Left lung (tissue), 10 donors: ENCODE results near the gene PKNOX2. TPM values are rescaled to one million over a fixed set of nuclear protein-coding genes. Genes with fewer than 3 reads are reported as not detected.

Source experiments
- ATAC-seq: fragments of 200-7000 bp; cut with Tn5 transposase; one replicate; pipeline ENCODE4 v1.9.1; 2020; ENCODE audit warnings: moderate library complexity
- DNase-seq, 4 donors: peaks; one replicate each; pipeline ENCODE4 v3.0.0-alpha.2; 2013 to 2020
- H3K27ac ChIP-seq, 2 donors: fragments of 200-600 bp; sonication (generic) in 1 of 2; one replicate each; pipeline versions ENCODE4 v1.5.0 to v1.8.0; 2020 to 2021
- H3K27me3 ChIP-seq, 2 donors: fragments of 200-600 bp; sonication (generic) in 1 of 2; one replicate each; pipeline versions ENCODE4 v1.5.0 to v1.8.0; 2020 to 2021
- H3K36me3 ChIP-seq, 2 donors: fragments of 200-600 bp; sonication (generic) in 1 of 2; one replicate each; pipeline versions ENCODE4 v1.5.0 to v1.8.0; 2020 to 2021
- H3K4me1 ChIP-seq, 2 donors: fragments of 200-600 bp; one replicate each; pipeline ENCODE4 v1.8.0; 2021
- H3K4me3 ChIP-seq, 2 donors: fragments of 200-600 bp; sonication (generic) in 1 of 2; one replicate each; pipeline versions ENCODE4 v1.5.0 to v1.8.0; 2020 to 2021; ENCODE audit warnings: mild to moderate bottlenecking in 1 of 2
- H3K9me3 ChIP-seq, 2 donors: fragments of 200-600 bp; sonication (generic) in 1 of 2; one replicate each; pipeline versions ENCODE4 v1.5.0 to v1.8.0; 2020 to 2021
- intact Hi-C, 2 donors: fragments of 100-400 bp; cut with DNase I; formaldehyde crosslinking; loops; one replicate each; pipeline versions ENCODE4 v1.11.2 to v1.14.2; 2022
- polyA plus RNA-seq, 6 donors: library from polyadenylated mRNA; unstranded; fragments of 120-200 nt; gene quantifications; one replicate each; pipeline ENCODE4 v1.2.1, GENCODE V29; 2013; ENCODE audit not compliant: insufficient read length in 6 of 6
- total RNA-seq, 2 donors: library from RNA; stranded (reverse); fragmentation: NEBNext Ultra II Directional; extraction: Animal tissue kit (Norgen Biotek cat#: 25700); gene quantifications; one replicate each; pipeline ENCODE4 v1.2.1, GENCODE V29; 2021
- TF ChIP-seq, protein P1 (sequence below), 2 donors: fragments of 200-600 bp; sonication (generic) in 1 of 2; IDR thresholded peaks; one replicate each; pipeline versions ENCODE4 v1.5.0 to v1.8.0; 2021; ENCODE audit warnings: antibody characterized with exemption in 2 of 2
- donor health status: DM: no; HTN: yes; CAD: no.
- donor health status: DM: no; HTN: no; CAD: no.

The PKNOX2 gene
- total and polyA plus RNA-seq, 8 donors = 6.7 to 18.9 (median 16.7) TPM

DNA sequence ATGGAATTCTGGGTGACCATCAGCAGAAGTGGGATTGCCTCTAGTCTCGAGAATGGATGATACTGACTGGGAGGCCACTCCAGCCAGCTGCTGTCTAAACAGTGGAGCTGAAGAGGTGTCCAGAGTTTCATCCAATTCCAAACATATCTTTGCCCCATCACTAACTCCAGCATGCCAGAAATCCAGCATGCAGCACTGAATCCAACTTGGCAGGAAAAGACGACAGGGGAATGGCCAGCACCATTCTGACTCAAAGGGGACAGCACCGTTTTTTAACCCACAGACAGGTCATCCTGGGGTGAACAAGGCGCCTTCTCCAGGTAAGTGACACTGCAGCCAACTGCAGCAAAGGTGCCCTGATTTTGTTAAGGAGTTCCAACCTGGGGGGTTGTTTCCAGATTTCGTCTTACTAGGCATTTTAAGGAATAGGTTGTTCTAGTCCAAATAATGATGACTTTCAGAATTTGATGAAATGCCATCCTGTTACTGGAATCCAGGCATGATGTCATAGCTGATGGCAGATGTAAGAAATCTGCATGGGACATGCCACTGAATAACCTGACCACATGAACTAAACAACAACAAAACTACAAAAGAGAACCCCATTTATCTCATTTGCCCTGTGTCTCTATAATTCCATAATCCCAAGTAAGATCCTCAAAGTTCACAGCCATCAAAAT, 299.2 kb downstream of the PKNOX2 start:
- Histone ChIP-seq H3K4me1 (no peaks in the 10 kb centered on the region), H3K27me3 (peaks cover 0 to 8% of the 10 kb centered on the region in 2 donors), H3K36me3 (no peaks in the 10 kb centered on the region), H3K9me3 (no peaks in the 10 kb centered on the region), H3K27ac (no peak overlapping the region), H3K4me3 (no peak overlapping the region)
- DNase-seq (no peak), ATAC-seq (no peak)
- intact Hi-C loops = no loop called here
- TF ChIP-seq, protein P1, sequence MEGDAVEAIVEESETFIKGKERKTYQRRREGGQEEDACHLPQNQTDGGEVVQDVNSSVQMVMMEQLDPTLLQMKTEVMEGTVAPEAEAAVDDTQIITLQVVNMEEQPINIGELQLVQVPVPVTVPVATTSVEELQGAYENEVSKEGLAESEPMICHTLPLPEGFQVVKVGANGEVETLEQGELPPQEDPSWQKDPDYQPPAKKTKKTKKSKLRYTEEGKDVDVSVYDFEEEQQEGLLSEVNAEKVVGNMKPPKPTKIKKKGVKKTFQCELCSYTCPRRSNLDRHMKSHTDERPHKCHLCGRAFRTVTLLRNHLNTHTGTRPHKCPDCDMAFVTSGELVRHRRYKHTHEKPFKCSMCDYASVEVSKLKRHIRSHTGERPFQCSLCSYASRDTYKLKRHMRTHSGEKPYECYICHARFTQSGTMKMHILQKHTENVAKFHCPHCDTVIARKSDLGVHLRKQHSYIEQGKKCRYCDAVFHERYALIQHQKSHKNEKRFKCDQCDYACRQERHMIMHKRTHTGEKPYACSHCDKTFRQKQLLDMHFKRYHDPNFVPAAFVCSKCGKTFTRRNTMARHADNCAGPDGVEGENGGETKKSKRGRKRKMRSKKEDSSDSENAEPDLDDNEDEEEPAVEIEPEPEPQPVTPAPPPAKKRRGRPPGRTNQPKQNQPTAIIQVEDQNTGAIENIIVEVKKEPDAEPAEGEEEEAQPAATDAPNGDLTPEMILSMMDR (IDR thresholded peaks at IDR 0.05) = no peak

DNA sequence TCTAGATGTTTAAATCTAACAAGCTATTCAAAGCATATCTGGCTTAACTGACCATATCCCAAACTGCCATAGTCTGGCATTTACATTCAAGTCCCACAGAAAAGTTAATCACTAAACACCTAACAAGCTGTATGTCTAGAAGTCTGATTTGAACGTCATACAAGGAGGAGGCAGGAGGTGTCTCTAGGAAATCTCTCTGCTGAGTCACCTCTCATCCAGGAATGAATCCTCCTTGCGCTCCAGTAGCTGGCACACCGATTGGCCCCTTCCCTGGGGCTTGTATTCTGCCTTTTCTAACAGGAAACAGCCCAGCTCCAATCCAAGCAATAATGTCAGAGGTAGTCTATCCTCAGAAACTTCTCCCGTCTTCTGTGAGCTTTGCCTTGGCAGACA, 299.7 kb downstream of the PKNOX2 start:
- H3K27ac ChIP-seq = no peak overlapping the region
- ATAC-seq (no peak), DNase-seq (no peak)
- H3K9me3 ChIP-seq = no peaks in the 10 kb centered on the region
- intact Hi-C loops = no loop called here
- TF ChIP-seq, protein P1 (IDR thresholded peaks at IDR 0.05) = no peak
- H3K36me3 ChIP-seq = no peaks in the 10 kb centered on the region
- no peaks in the 10 kb centered on the region for H3K4me1 ChIP-seq
- H3K4me3 ChIP-seq = no peak overlapping the region
- peaks cover 0 to 8% of the 10 kb centered on the region in 2 donors for H3K27me3 ChIP-seq

DNA sequence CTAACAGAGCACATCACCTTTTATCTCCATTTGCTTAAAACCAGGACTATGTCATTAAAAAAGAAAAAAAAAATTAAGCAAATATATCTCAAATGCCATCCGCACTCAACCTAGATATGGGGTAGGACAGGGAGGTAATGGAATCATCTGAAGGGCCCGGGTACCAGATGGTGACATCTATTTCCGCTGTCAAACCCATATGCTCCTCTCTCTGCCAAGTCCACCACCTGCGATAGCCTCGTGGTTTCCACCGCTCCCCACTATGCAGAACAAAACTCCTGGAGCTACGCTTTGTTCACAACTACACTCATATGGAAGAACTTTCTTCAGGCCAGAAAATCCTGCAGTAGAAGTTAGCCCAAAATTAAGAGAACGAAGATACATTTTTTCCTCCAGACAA, 300.1 kb downstream of the PKNOX2 start:
- Histone ChIP-seq H3K4me1 (no peaks in the 10 kb centered on the region), H3K4me3 (no peak overlapping the region), H3K9me3 (no peaks in the 10 kb centered on the region), H3K27ac (no peak overlapping the region), H3K27me3 (peaks cover 0 to 8% of the 10 kb centered on the region in 2 donors), H3K36me3 (no peaks in the 10 kb centered on the region)
- intact Hi-C loops = no loop called here
- TF ChIP-seq, protein P1 (IDR thresholded peaks at IDR 0.05) = no peak
- ATAC-seq = no peak
- no peak for DNase-seq

DNA sequence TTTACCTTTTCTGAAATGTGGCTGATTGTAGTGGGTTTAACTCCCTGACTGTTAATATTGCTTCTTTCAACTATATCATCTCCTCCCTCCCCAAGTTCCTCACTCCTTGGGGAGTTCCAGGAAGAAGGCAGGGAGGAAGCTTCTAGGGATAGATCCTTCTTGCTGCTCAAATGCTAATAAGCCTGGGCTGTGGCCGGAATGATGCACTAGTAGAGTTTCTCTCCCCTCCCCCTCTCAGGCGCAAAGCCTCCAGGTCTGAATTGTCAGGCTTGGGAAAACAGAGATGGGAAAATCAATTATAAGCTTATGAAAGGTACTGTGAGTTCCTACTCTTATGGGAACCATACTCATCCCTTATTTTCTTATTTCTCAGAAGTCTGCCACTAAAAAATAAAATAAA, 300.7 kb downstream of the PKNOX2 start:
- Histone ChIP-seq H3K27me3 (peaks cover 0 to 8% of the 10 kb centered on the region in 2 donors), H3K27ac (no peak overlapping the region), H3K4me3 (no peak overlapping the region), H3K9me3 (no peaks in the 10 kb centered on the region), H3K4me1 (no peaks in the 10 kb centered on the region), H3K36me3 (no peaks in the 10 kb centered on the region)
- intact Hi-C loops = no loop called here
- DNase-seq (no peak), ATAC-seq (no peak)
- TF ChIP-seq, protein P1 (IDR thresholded peaks at IDR 0.05) = no peak

DNA sequence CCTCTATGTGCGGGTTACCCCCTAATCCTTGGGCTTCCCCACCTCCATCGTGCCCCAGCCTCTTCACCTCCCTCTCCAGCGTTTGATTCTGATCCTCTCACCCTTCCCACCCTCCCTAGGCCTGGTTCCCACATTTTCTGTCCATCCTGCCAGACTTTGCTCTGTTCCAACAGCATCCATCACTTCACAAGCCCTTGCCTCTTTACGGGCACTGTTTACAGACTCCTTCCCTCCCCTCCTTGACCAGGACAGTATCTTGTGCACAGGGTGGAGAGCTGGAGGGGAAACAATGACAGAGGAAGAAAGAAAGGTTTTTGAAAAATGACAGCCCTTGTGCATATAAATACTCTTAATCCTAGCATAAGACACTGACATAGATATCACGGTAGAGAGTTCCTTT, 301.1 kb downstream of the PKNOX2 start:
- no peaks in the 10 kb centered on the region for H3K9me3 ChIP-seq
- H3K27ac ChIP-seq = no peak overlapping the region
- H3K4me1 ChIP-seq = no peaks in the 10 kb centered on the region
- no peaks in the 10 kb centered on the region for H3K36me3 ChIP-seq
- DNase-seq (no peak), ATAC-seq (no peak)
- TF ChIP-seq, protein P1 (IDR thresholded peaks at IDR 0.05) = no peak
- intact Hi-C loops = no loop called here
- H3K27me3 ChIP-seq = peaks cover 0 to 8% of the 10 kb centered on the region in 2 donors
- no peak overlapping the region for H3K4me3 ChIP-seq
